IPS-NIHi11 (cell line): Measurements from ENCODE around the gene ARNT2.

Experiments used
- DNase-seq: peaks from one replicate; pipeline ENCODE4 v3.0.0; 2012; ENCODE audit warnings: mixed read lengths, low spot score

ARNT2 gene

DNA sequence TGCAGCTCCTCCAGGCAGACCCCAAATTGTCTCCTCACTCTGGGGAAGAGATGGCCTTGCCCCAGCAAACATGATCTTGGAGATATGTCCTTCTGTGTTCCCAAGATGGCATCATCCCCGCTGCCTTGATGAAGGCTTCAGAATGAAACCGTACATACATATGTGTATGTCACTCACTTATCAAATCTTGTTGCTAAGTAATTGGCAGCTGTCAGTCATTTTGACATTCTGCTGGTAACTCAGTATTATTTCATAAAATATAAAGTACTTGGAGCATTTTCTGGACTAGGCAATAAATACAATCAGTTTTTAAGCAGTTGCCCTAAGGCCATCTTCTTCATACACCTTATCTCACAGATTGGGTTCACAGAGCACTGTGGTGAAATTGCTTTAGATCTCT is 62.4 kb downstream of the ARNT2 start:
- no peak for DNase-seq

DNA sequence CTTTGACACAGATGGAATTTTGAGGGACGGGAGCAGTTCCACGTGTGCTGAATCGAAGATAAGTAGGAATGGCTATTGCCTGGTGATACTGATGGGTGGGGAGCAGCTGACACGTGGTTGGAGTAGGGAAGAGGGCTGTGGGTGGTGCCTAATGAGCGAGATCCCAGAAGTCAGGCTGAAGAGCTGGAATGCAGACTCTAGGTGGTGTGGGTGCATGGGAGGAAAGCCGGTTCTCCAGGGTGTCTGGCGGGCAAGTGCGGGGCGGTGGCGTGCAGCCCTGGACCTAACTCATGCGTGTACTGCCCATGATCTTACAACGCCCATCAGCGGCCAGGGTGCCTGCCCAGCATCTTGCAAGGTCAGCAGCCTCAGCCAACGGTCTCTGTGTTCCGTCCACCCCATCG is 63.1 kb downstream of the ARNT2 start:
- DNase-seq: no peak

DNA sequence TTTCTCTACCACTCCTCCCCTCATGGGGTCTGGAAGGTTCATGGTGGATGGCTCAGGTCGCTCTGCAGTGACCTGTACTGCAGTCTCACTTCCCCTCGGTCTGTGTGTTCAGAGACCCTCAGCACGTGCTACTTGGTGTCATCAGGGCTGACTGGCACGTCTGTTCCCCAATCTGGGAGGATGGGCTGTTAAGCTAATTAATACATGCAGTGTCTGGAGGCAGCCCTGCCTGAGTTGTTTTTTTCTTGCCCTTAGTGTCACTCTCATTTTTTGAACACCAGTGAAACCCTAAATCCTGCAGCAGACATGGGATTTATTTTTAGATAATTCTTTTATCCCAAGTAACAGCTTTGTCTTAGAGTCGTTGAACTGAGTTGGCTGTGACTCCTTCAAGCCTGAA is 64.6 kb downstream of the ARNT2 start:
- peak; percentile 24 for DNase-seq

DNA sequence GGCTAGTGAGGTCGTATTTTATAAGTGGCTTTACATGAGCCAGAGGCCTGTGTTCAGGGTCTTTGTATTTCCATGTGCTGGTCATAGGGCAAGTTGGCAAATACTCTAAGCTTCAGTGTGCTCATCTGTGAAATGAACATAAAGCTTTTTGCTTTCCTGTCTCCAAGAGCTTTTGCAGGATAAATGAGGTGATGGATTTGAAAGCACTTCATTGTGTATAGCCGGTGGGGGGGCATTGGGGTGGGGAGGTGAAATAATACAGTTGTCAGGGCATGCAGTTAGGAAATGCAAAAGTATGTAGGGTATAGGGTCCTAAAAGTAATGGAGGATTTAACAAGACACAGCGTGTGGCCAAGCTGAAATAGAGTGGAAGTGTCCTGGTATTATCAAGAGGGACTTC is 67.7 kb downstream of the ARNT2 start:
- DNase-seq: no peak

- DNase-seq: peak; percentile 25
Measured at GRCh38 chr15:80473286-80474223, 69.4 kb downstream of the ARNT2 start.

DNA sequence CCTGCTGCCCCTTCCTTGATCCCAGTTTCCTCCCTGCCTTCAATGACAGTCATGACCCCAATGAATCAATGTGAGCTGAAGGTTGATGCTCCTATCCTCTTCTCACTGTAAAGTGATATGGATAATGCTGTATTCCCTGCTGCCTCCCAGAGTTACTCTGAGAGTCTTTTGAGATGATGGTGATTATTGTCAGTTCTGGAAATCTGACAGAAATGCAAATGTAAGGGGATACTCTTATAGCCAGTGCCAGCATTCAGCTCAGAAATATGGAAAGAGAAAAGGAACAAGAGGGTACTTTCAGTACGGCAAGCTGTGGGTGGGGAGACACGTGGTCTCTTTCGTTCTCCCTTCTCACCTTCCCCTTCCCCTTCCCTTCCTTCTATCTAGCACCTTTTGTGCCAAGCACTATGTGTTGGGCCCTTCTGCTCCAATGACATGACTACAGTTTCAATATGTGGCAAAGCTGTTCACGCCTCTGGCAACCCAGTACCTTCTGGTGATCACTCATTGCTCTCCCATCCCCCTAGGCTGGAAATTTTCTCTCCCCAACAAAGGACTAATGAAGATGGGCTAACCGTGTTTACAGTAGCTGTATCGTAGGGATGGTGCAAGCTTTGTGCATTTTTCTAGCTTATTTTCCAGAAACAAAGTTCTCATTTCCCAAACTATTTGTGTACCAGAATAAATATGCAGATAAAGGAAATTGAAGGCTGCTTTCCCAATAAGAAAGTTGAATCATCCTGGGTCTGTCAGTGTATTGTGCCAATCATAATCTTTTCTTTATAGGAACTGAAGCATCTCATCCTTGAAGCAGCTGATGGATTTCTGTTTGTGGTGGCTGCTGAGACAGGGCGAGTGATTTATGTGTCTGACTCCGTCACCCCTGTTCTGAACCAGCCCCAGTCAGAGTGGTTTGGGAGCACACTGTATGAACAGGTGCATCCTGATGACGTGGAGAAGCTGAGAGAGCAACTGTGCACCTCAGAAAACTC is 70.3 kb downstream of the ARNT2 start:
- no peak for DNase-seq

GRCh38 chr15:80475572-80475971 is 71.4 kb downstream of the ARNT2 start:
- no peak for DNase-seq

- DNase-seq: no peak
Measured at GRCh38 chr15:80476036-80476435, 71.9 kb downstream of the ARNT2 start.

GRCh38 chr15:80478075-80478474 is 73.9 kb downstream of the ARNT2 start:
- DNase-seq: no peak

DNA sequence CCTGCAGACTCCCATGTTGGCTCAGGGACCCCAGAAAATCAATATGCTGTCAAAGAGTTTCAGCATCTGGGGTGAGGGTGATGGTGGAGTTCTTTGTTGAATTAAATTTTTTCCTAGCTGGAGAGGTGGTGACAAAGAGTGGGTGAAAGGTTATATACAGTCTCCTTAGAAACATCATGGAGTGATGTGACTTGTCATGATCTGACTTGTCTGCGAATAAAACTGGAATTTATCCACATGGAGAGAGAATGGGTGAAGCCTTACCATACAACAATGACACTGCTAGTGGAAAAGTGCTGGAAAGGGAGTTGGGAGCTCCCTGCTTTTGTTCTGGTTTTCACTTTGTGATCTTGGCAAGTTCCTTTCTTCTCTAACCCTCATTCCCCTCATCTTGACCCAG is 75.0 kb downstream of the ARNT2 start:
- DNase-seq: no peak

DNA sequence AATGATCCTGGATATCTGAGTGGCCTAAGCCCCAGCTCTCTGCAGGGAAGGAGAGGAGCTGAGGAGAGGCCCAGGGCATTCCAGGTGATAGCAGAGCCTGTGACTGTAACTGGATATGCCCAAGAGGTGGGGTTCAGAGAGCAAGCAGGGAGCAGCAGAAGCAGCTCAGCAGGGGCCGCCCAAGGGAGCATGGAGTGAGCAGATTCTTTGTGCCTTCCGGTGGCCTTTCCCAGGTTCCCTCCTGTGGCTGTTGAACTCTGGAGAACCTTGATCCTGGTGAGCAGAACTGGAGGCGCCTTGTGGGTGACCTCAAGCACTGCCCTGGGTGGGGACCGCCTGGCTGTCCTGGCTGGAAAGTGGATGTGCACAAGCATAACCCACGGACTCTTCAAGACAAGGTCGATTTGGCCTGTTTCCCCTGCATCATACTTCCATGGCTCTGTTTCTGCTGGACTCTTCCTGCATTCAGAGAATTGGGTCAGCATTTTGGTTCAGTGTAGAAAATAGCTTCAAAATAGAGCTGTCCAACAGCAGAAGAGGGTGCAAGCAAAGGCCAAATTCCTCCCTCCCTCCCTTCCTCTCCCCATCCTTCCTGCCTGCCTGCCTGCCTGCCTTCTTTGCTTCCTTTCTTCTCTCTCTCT is 76.1 kb downstream of the ARNT2 start:
- DNase-seq: peak; percentile 52

- no peak for DNase-seq
Measured at GRCh38 chr15:80480909-80481308, 76.7 kb downstream of the ARNT2 start.

- no peak for DNase-seq
Measured at GRCh38 chr15:80482696-80483095, 78.5 kb downstream of the ARNT2 start.

DNA sequence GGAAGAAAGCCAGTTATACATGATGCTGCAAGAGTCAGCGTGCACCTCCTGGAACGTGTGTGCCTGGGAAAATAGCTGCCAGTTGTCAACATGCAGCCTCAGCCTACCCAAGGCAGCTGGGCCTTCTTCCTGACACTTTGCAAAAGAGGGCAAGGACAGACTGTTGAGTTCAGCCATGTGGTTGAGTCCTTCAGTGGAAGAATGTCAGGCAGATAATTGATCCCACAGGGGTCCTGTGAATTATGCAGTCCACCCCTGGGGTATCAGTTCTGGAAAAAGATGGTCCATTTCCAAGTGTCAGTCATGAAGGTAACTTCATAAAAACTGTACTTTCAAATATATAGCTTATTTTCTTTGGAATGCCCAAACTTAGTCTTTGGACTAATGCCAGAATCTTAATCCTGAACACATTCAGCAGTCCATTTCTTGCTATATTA is 79.6 kb downstream of the ARNT2 start:
- no peak for DNase-seq

DNA sequence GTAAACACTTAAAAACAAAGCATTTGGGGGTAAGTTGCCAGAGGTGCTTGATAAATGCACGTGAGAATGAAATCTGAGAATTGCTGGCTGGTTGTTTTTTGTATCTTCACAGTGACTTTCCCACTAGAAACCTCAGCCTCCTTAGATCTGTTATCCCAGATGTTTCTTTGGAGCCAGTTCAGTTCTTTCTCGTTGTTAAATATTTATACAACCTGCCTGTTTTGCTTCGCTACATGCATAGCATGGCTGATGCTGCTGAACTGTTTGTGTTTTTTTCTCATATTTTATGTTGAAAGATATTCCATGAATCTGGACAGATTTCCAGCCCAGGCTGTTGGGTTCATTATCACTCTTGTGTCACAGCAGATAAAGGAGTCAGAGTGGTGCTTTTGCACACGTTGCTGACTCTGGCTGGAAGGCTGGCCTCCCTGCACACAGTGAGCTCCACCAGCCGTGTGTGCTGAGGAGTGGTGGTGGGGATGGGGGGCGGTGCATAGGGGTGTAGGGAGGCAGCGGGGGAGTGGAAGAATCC is 80.2 kb downstream of the ARNT2 start:
- DNase-seq: no peak

- DNase-seq: no peak
Measured at GRCh38 chr15:80485370-80486164, 81.4 kb downstream of the ARNT2 start.

GRCh38 chr15:80487839-80488390 is 83.7 kb downstream of the ARNT2 start:
- DNase-seq: no peak

GRCh38 chr15:80489030-80489594 is 84.9 kb downstream of the ARNT2 start:
- no peak for DNase-seq

DNA sequence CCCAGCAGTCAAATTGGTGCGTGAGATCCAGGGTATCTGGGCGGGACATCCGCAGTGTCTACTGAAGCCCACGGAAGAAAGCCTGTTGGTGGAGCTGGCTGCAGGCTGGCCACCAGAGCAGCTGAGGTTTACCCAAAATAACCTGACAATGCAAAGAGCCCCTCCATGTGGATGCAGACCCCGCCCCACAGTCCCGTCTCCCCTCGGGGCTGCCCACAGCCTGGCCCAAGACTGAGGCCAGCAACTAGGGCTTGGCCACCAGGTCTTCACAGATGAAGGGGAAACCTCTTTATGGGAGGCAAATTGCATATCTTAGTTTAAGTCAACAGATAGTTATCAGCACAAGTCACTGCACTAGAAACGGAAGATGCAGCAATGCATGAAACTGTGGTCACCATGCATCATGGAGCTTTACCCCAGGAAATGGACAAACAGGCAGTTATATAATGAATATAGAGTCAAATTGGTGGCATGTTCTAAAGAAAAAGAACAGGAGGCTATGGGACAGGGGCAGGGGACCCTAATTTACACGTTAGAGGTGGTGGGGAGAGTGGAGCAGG is 86.3 kb downstream of the ARNT2 start:
- DNase-seq: no peak
